PC-3 (cell line): Measurements from ENCODE around the gene GRK6. TPM values are rescaled to one million over a fixed set of nuclear protein-coding genes. Genes with fewer than 3 reads are reported as not detected.
A peak's percentile ranks its signal among the peaks of the same experiment; 100 is the strongest.

Source experiments
- ATAC-seq: fragments of 200-7000 bp; cut with Tn5 transposase; 2 replicates; pipeline ENCODE4 v1.9.1; 2020; ENCODE audit warnings: mild to moderate bottlenecking, moderate library complexity
- BruUV-seq: library from RNA; stranded (reverse); fragments of 400-500 nt; replicated peaks from 2 replicates; lab custom pipeline; 2021; lab: Mats Ljungman, UMichigan
- CTCF ChIA-PET: fragments of 300-600 bp; sonication (Branson Sonifier 250); formaldehyde crosslinking; loops from one replicate; lab custom pipeline; 2022; ENCODE audit warnings: antibody characterized with exemption; lab: Charles Lee
- POLR2A ChIA-PET: fragments of 300-600 bp; sonication (Branson Sonifier 250); formaldehyde crosslinking; loops from one replicate; lab custom pipeline; 2022; ENCODE audit warnings: antibody characterized with exemption; ENCODE audit not compliant: unreplicated experiment; lab: Charles Lee
- DNase-seq: peaks from one replicate; pipeline ENCODE4 v3.0.0-alpha.2; 2015
- H2AFZ ChIP-seq: fragments of 300-600 bp; sonication (generic); 2 replicates; pipeline ENCODE4 v1.6.0; 2016; ENCODE audit warnings: antibody characterized with exemption, low read length
- H3F3A ChIP-seq: fragments of 300-600 bp; sonication (generic); one replicate; pipeline ENCODE4 v1.6.0; 2017; ENCODE audit warnings: antibody characterized with exemption, low read length, control low read depth, mild to moderate bottlenecking; ENCODE audit not compliant: unreplicated experiment
- H3K27ac ChIP-seq: fragments of 300-600 bp; sonication (generic); 2 replicates; pipeline ENCODE4 v1.5.1; 2016; ENCODE audit warnings: mild to moderate bottlenecking, low read length
- H3K27me3 ChIP-seq: fragments of 300-600 bp; sonication (generic); 2 replicates; pipeline ENCODE4 v1.6.1; 2016; ENCODE audit warnings: low read length, mixed read lengths
- H3K36me3 ChIP-seq: fragments of 300-600 bp; sonication (generic); 2 replicates; pipeline ENCODE4 v1.6.1; 2016; ENCODE audit warnings: low read depth, mixed run types, low read length, mixed read lengths
- H3K4me1 ChIP-seq: fragments of 300-600 bp; sonication (generic); 2 replicates; pipeline ENCODE4 v1.5.1; 2016; ENCODE audit warnings: low read length; ENCODE audit not compliant: insufficient read depth
- H3K4me2 ChIP-seq: fragments of 300-600 bp; sonication (generic); 2 replicates; pipeline ENCODE4 v1.6.0; 2016; ENCODE audit warnings: low read length
- H3K4me3 ChIP-seq: fragments of 300-600 bp; sonication (generic); 2 replicates; pipeline ENCODE4 v1.5.1; 2016; ENCODE audit warnings: mild to moderate bottlenecking, low read length, mixed read lengths
- H3K79me2 ChIP-seq: fragments of 300-600 bp; sonication (generic); 2 replicates; pipeline ENCODE4 v1.6.1; 2017; ENCODE audit warnings: low read length, mixed read lengths
- H3K9ac ChIP-seq: fragments of 300-600 bp; sonication (generic); 2 replicates; pipeline ENCODE4 v1.6.0; 2016; ENCODE audit warnings: mild to moderate bottlenecking, low read length
- H3K9me2 ChIP-seq: fragments of 300-600 bp; sonication (generic); replicated peaks from 2 replicates; pipeline ENCODE4 v1.6.1; 2016; ENCODE audit warnings: mixed run types, low read length, mixed read lengths
- H3K9me3 ChIP-seq: fragments of 300-600 bp; sonication (generic); 2 replicates; pipeline ENCODE4 v1.6.1; 2016; ENCODE audit warnings: low read length, mixed read lengths
- H4K20me1 ChIP-seq: fragments of 300-600 bp; sonication (generic); 2 replicates; pipeline ENCODE4 v1.6.1; 2016; ENCODE audit warnings: low read length, mixed read lengths
- EZH2 ChIP-seq: fragments of 300-600 bp; sonication (generic); IDR thresholded peaks from one replicate; pipeline ENCODE4 v1.6.1; 2017; ENCODE audit warnings: antibody characterized with exemption, mild to moderate bottlenecking, low read length; ENCODE audit not compliant: unreplicated experiment
- EZH2phosphoT487 ChIP-seq: fragments of 300-600 bp; sonication (generic); IDR thresholded peaks from 2 replicates; pipeline ENCODE4 v1.6.1; 2018; ENCODE audit warnings: mild to moderate bottlenecking, antibody characterized with exemption, low read length, borderline replicate concordance
- intact Hi-C: fragments of 100-400 bp; cut with micrococcal nuclease; formaldehyde crosslinking; loops from 2 replicates; pipeline ENCODE4 v1.9.0; 2023
- total RNA-seq: library from RNA; depleted of rRNA; stranded (reverse); fragments of >200 nt; gene quantifications from 2 replicates; pipeline ENCODE4 v1.2.3, GENCODE V29; 2014
- TF ChIP-seq, protein P1 (sequence below): fragments of 300-600 bp; sonication (generic); conservative IDR thresholded peaks from 2 replicates; pipeline ENCODE4 v1.5.1; 2017; ENCODE audit warnings: antibody characterized with exemption, low read depth, mild to moderate bottlenecking, low read length

GRK6 gene
- total RNA-seq, 1 experiment from 2014 or later: 69.9 TPM

DNA sequence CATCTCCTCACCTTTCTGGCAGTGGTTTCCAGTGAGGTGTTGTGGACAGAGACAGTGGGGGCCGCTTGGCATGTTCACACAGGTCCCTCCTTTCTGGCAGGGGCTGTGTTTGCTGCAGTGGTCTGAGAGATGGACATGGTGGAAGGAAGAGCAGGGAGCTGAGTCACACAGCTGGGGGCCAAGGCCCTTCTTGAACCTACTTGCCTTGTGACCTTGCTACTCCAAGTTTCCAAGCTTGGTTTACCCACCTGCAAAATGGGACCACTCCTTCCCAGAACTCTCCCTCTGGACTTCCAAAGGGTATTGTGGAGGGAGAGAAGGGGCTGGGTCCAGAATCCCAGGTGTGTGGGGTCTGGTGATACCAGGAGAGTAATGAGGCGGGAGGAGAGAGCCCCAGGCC lies 21.2 kb upstream of the GRK6 start:
- ATAC-seq (no peak), DNase-seq (no peak)
- Histone ChIP-seq H3K36me3 (no peaks in the 10 kb centered on the region), H4K20me1 (no peaks in the 10 kb centered on the region), H3K9me3 (no peaks in the 10 kb centered on the region), H3K4me1 (peaks cover 13% of the 10 kb centered on the region), H3K4me2 (peak overlapping the region; percentile 99; the same call in 1 of the 2 replicates), H3K9me2 (no peaks in the 10 kb centered on the region), H2AFZ (no peak overlapping the region), H3K27me3 (no peaks in the 10 kb centered on the region), H3K4me3 (no peak overlapping the region), H3F3A (no peaks in the 10 kb centered on the region), H3K79me2 (no peaks in the 10 kb centered on the region), H3K9ac (no peak overlapping the region), H3K27ac (no peak overlapping the region)
- TF ChIP-seq EZH2phosphoT487 (no peak), EZH2 (no peak)
- TF ChIP-seq, protein P1, sequence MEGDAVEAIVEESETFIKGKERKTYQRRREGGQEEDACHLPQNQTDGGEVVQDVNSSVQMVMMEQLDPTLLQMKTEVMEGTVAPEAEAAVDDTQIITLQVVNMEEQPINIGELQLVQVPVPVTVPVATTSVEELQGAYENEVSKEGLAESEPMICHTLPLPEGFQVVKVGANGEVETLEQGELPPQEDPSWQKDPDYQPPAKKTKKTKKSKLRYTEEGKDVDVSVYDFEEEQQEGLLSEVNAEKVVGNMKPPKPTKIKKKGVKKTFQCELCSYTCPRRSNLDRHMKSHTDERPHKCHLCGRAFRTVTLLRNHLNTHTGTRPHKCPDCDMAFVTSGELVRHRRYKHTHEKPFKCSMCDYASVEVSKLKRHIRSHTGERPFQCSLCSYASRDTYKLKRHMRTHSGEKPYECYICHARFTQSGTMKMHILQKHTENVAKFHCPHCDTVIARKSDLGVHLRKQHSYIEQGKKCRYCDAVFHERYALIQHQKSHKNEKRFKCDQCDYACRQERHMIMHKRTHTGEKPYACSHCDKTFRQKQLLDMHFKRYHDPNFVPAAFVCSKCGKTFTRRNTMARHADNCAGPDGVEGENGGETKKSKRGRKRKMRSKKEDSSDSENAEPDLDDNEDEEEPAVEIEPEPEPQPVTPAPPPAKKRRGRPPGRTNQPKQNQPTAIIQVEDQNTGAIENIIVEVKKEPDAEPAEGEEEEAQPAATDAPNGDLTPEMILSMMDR: no peak
- intact Hi-C loops: no loop called here
- BruUV-seq: no TSS peak
- CTCF ChIA-PET: interaction anchor here (0.6 kb wide), 1 partner anchor 19 kb away, joined by 3 read pairs; no protein-coding TSS in a partner anchor
- POLR2A ChIA-PET: no interaction called here

DNA sequence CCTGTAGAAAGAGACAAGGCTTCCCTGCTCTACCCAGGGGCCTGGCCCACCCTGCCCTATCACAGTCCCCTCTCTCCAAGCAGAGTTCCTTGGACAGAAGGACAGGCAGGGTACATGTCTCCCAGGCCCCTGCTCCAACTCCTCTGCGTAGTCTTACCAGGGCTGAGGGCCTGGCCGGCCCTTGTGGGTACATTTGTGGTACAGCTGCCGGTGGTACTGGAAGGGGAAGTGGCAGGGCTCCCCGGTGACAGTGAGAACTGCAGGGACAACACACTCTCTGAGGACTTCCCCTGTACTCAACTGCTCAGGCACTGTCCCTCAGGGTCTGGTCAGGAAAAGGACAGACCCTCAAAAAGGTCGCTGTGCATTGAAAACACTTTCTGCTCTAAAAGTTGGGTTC lies 20.7 kb upstream of the GRK6 start:
- POLR2A ChIA-PET: no interaction called here
- BruUV-seq: no TSS peak
- H3K4me1 ChIP-seq: peaks cover 13% of the 10 kb centered on the region
- H3K9ac ChIP-seq: no peak overlapping the region
- no peak overlapping the region for H3K4me2 ChIP-seq
- no peaks in the 10 kb centered on the region for H3K79me2 ChIP-seq
- H4K20me1 ChIP-seq: no peaks in the 10 kb centered on the region
- no peaks in the 10 kb centered on the region for H3K9me3 ChIP-seq
- intact Hi-C loops: no loop called here
- CTCF ChIA-PET: interaction anchor here (0.6 kb wide), 1 partner anchor 18 kb away, joined by 3 read pairs; no protein-coding TSS in a partner anchor
- no peak overlapping the region for H3K4me3 ChIP-seq
- no peak overlapping the region for H3K27ac ChIP-seq
- H3K27me3 ChIP-seq: no peaks in the 10 kb centered on the region
- H3K36me3 ChIP-seq: no peaks in the 10 kb centered on the region
- TF ChIP-seq EZH2: no peak
- no peak for TF ChIP-seq EZH2phosphoT487
- TF ChIP-seq, protein P1: no peak
- no peaks in the 10 kb centered on the region for H3K9me2 ChIP-seq
- H2AFZ ChIP-seq: no peak overlapping the region
- no peak for ATAC-seq
- no peaks in the 10 kb centered on the region for H3F3A ChIP-seq
- no peak for DNase-seq

DNA sequence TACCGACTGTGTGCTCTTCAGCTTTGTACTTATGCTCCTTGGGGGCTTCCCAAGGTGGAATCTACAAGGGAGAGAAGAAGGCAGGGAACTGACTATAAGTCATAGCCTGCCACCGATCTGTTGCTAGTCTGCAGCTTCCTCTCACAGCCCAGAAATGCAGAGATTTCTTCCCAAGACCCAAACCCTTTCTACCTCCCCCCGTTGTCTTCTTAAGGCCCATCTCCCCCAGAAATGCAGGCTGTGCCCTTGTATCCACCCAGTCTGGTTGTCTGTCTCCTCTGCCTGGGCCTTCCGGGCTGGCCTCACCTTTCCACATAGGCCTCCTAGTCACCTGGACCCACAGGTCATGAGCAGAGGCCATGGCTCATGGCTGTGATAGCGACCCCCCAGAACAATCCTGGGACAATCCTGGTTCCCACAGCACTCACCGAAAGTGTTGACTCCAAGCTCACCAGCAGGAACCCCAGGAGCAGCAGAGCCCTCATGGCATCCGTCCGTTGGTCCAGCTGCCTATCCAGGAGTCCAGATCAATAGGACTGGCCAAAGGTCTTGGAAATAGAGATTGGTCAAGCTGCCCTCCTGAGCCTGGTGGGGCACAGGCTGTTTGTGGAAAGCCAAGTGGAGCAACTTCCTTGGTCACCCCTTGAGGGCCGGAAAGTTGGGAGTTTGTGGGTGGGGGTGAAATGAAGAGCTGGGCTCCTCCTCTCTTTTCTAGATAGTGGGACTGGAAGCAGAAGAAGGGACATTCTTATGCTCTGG lies 17.3 kb upstream of the GRK6 start, which contains the start of gene F12:
TSS of gene F12 (minus strand) at position 522 of the 759 bp plus-strand sequence. CDS start at position 485, 37 bp downstream.
- ChIA-PET POLR2A (no interaction called here), CTCF (no interaction called here)
- DNase-seq (no peak), ATAC-seq (no peak)
- Histone ChIP-seq H3K4me2 (no peak within 1 kb of the TSS), H3K9ac (no peak within 1 kb of the TSS), H3K79me2 (no peaks in the 10 kb centered on the region), H3F3A (no peaks in the 10 kb centered on the region), H4K20me1 (no peaks in the 10 kb centered on the region), H3K4me3 (no peak within 1 kb of the TSS), H3K27me3 (no peaks in the 10 kb centered on the region), H3K9me3 (no peaks in the 10 kb centered on the region), H3K36me3 (no peaks in the 10 kb centered on the region), H3K4me1 (peaks cover 7% of the 10 kb centered on the region; the same call in 1 of the 2 replicates), H3K9me2 (no peaks in the 10 kb centered on the region), H3K27ac (no peak within 1 kb of the TSS), H2AFZ (no peak within 1 kb of the TSS)
- BruUV-seq: no TSS peak
- TF ChIP-seq EZH2phosphoT487 (no peak), EZH2 (no peak)
- TF ChIP-seq, protein P1: no peak
- intact Hi-C loops: no loop called here
